ENCODE results near the gene HSD11B1.
A peak's percentile ranks its signal among the peaks of the same experiment; 100 is the strongest.
"Not testable (repeated sequence)": the region's sequence is repeated elsewhere in the genome, so short reads cannot be mapped to it uniquely, and the experiment has no call there.

The HSD11B1 gene

GRCh38 chr1:209692296-209692695 lies 12.3 kb upstream of the HSD11B1 start:
- DNase-seq = no peak

- DNase-seq = peak; percentile 69 to 79
These were observed 11.7 kb upstream of the HSD11B1 start for GRCh38 chr1:209692745-209693504.

DNA sequence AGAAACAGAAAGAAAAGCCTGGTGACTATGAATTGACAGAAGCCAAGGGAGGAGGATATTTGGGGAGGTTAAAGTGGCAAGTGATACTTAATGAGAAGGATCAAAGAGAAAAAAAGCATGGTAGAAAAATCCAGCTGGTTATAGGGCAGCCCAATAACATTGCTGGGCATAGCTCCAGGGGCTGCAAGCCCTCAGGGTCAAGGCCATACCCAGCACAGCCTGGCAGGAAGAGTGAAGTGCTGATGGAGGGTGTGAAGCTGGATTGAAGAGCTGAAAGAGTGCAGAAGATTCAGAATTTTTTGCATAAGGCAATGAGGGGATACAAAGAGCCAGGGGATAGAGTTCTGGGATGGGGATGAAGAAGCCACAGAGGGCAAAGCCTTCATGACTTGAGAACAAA lies 8.0 kb upstream of the HSD11B1 start:
- DNase-seq = no peak

DNA sequence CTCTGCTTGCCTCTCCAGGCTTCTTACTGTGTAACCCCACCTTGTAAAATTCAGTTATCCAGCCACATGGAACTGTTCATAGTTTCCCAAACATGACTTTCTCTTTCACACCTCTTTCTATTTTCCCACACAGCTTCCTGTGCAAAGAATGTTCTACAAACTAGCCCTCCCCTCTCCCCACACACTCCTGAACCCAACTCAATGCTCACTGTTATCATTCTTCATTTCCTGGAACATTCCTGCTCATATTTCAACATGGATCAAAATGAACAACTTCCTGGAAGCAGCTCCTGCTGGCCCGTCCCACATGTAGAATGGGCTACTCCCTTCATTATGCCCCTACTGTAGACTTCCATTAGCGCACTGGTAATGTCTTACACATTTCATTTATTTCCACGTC lies 7.5 kb upstream of the HSD11B1 start:
- no peak for DNase-seq

DNA sequence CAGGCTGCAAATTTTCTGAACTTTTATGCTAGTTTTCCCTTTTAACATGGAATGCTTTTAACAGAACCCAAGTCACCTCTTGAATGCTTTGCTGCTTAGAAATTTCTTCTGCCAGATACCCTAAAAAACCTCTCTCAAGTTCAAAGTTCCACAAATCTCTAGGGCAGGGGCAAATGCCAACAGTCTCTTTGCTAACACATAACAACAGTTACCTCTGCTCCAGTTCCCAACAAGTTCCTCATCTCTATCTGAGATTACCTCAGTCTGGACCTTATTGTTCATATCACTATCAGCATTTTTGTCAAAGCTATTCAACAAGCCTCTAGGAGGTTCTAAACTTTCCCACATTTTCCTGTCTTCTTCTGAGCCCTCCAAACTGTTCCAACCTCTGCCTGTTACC lies 4.0 kb upstream of the HSD11B1 start:
- DNase-seq = not testable (repeated sequence)

- no peak for DNase-seq
These were observed 1.8 kb upstream of the HSD11B1 start for GRCh38 chr1:209702832-209703231.

- DNase-seq = no peak
These were observed 677 bp upstream of the HSD11B1 start for GRCh38 chr1:209703834-209704504.

GRCh38 chr1:209705033-209705598 lies 470 bp downstream of the HSD11B1 start:
- no peak for DNase-seq

- DNase-seq = no peak
These were observed 2.0 kb downstream of the HSD11B1 start for GRCh38 chr1:209706622-209707021.

DNA sequence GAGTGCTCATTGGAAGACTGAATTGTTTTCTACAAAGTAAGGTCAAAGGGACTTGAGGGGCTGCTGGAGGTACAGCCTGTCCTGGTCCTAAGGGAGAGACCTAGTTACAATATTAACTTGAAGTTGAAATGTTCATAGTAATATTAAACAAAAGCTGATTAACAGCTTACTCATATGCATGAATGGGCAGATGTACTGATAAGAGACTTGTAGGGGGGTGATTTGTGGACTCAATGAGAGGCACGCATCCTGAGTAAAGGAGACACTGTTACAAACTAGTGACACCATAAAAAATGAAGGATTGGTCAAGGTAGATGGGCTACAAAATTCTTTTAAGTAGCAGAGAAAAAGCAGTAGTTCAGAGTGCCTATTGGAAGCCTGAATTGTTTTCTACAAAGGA lies 2.7 kb downstream of the HSD11B1 start:
- no peak for DNase-seq

DNA sequence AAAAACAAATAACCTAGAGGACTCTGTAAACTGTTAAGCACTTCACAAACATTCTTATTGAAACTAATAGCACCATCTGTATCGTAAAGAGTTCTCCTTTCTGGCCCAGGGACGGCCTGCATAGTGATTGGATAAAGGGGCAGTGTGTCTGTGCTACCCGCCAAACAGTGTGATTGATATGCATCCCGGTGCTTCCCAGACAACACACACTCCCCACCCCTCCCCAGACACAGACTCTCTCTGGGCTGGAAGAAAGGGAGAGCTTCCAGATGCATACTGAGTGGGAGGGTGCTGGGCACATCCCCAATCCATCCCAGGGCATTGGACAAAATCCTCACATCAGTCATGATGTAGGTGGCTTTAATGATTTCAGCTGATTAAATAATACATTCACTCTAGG lies 3.7 kb downstream of the HSD11B1 start:
- DNase-seq = no peak

DNA sequence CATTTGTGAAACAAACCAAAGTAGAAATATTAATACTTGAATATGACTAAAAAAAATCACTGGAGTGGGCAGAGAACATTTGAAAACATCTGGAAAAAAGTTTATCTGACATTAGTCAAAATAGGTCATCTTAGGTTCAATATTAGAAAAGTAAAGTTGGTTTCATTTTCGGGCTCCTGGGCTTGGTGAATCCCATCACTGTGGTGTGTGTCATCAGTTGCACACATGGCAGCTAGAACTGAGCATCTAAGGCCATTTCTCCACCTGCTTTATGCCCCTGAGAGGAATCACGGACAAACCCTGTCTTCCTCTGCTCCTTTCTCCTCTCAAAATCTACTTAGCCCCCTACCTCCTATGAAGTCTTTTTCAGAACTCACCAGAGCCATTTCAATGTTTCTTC lies 5.4 kb downstream of the HSD11B1 start:
- no peak for DNase-seq

- DNase-seq = no peak
These were observed 6.2 kb downstream of the HSD11B1 start for GRCh38 chr1:209710847-209711246.

DNA sequence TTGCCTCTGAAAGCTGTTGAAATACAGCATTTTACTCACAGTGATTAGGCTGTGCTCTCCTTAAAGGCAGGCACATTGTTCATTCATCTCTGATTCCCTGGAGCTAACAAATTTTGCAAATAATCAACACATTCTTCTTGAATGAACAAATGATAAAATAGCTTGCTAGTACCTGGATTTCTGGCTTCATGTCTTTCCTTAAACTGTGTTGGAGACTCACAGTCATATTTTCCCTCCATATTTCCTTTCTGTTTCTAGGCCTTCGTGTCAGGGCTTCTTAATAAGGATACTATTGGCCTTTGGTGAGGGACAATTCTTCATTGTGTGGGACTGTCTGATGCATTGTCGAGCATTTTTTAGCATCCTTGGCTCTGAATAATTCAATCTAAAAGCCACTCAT lies 9.7 kb downstream of the HSD11B1 start:
- no peak for DNase-seq

GRCh38 chr1:209715314-209715713 lies 10.7 kb downstream of the HSD11B1 start:
- no peak for DNase-seq

DNA sequence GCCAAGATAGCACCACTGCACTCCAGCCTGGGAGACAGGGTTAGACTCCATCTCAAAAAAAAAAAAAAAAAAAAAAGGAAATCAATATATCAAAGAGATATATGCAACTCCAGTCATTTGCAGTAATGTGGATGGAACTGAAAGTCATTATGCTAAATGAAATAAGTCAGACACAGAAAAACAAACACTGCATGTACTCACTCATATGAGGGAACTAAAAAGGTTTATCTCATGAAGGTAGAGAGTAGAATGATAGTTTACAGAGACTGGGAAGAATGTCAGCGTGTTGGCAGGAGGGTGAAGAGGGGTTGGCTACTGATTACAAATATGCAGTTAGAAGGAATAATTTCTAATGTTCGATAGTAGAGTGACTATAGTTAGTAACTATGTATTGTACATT lies 13.2 kb downstream of the HSD11B1 start:
- DNase-seq = no peak

- no peak for DNase-seq
These were observed 15.7 kb downstream of the HSD11B1 start for GRCh38 chr1:209720326-209720725.

GRCh38 chr1:209720826-209721225 lies 16.2 kb downstream of the HSD11B1 start:
- no peak for DNase-seq

- DNase-seq = no peak
These were observed 16.7 kb downstream of the HSD11B1 start for GRCh38 chr1:209721323-209721722.

- DNase-seq = no peak
These were observed 18.6 kb downstream of the HSD11B1 start for GRCh38 chr1:209723265-209723664.

DNA sequence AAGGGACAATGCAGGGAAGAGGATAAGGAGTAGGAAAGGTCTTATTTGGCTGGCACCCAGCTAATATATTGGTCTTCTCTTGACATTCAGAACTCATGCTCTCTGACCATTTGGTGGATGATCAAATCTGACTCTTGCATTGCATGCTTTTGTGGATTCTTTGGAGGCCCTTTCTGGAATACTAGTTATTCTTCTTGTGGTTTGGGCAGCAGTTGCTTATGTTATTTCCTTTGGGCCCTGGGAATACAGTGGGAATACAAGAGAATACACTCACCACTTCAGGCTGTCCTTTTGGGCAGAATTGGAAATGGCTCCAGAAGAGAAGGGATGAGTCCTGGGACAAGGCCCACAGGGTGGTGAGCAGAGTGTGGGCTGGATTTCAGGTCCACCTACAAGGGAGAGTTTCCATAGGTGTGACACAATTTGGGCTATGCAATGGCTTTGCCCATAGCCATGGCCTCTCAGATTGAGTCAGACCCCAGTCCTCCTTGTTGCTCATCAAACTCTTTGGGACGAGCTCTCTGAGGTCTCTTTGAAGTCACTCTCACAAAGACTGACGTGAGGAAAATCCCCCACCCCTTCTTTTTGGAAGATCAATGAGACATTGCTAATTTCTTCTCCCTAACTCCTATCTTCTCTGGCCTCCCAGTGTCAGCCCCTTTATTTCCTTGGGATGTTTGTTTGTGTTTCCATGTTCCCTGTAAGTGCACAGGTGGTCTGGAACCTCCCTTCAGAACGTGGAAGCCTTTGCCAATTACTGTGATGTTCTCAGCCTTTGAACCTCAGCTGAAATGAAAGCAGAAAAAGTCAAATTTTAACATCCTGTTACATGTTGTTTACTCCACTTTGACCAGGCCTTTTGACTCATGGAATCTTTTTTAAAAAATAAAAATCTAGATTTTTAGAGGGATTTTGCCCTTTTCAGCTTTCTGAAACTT lies 19.4 kb downstream of the HSD11B1 start:
- no peak for DNase-seq

- no peak for DNase-seq
These were observed 22.6 kb downstream of the HSD11B1 start for GRCh38 chr1:209727286-209727685.

GRCh38 chr1:209727785-209728184 lies 23.1 kb downstream of the HSD11B1 start:
- DNase-seq = no peak
